Measurements from ENCODE around the gene RAF1. TPM values are rescaled to one million over a fixed set of nuclear protein-coding genes. Genes with fewer than 3 reads are reported as not detected.

The RAF1 gene
- total RNA-seq, 1 experiment from 2014 or later, result 130 TPM

DNA sequence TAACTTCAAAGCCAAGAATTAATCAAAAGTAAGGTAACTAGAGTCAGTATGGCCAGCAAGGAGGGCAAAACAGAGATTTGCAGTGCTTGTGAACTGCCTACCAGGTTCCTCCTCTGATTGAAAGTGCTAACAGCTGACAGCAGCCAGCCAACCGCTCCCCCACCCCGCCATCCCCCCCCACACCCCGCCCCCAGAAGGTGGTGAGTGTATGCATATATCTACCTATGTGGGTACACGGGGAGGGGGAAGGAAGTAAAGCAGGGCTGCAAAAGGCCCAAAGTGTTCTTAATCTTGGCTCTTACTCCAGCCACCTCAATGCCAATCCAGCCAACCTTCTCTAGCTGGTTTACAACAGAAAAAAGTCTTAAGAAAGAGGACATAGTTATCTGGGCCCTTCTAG is 50.7 kb downstream of the RAF1 start:
- Histone ChIP-seq H3K27ac (ENCODE audit: low read depth, low read length, poor library complexity, severe bottlenecking) (no peak overlapping the region), H3K36me3 (ENCODE audit: insufficient read depth, low read length, poor library complexity, severe bottlenecking) (peaks cover 52% of the 10 kb centered on the region), H3K27me3 (replicated peaks; ENCODE audit: insufficient read depth, low read depth, low read length, poor library complexity) (no peaks in the 10 kb centered on the region), H3K4me1 (ENCODE audit: insufficient read depth, low read length, poor library complexity, severe bottlenecking) (no peaks in the 10 kb centered on the region), H3K4me3 (ENCODE audit: low read depth, low read length, poor library complexity, severe bottlenecking) (no peak overlapping the region), H3K9me3 (ENCODE audit: low read depth, low read length, poor library complexity, severe bottlenecking) (no peaks in the 10 kb centered on the region)
- intact Hi-C loops (cut with micrococcal nuclease; ENCODE audit: unreplicated experiment), result no loop called here
- DNase-seq (ENCODE audit: low spot score), result no peak
- ChIA-PET POLR2A (ENCODE audit: low non-redundant PET) (no interaction called here), CTCF (no interaction called here)
- BruUV-seq (replicated peaks), result no TSS peak
- TF ChIP-seq EZH2 (IDR thresholded peaks at IDR 0.05; ENCODE audit: borderline replicate concordance, low read depth, low read length, poor library complexity, severe bottlenecking), result no peak
- TF ChIP-seq, protein P1, sequence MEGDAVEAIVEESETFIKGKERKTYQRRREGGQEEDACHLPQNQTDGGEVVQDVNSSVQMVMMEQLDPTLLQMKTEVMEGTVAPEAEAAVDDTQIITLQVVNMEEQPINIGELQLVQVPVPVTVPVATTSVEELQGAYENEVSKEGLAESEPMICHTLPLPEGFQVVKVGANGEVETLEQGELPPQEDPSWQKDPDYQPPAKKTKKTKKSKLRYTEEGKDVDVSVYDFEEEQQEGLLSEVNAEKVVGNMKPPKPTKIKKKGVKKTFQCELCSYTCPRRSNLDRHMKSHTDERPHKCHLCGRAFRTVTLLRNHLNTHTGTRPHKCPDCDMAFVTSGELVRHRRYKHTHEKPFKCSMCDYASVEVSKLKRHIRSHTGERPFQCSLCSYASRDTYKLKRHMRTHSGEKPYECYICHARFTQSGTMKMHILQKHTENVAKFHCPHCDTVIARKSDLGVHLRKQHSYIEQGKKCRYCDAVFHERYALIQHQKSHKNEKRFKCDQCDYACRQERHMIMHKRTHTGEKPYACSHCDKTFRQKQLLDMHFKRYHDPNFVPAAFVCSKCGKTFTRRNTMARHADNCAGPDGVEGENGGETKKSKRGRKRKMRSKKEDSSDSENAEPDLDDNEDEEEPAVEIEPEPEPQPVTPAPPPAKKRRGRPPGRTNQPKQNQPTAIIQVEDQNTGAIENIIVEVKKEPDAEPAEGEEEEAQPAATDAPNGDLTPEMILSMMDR (conservative IDR thresholded peaks at IDR 0.05; ENCODE audit: low read depth, low read length), result no peak

- TF ChIP-seq, protein P1 (conservative IDR thresholded peaks at IDR 0.05; ENCODE audit: low read depth, low read length), result no peak
- TF ChIP-seq EZH2 (IDR thresholded peaks at IDR 0.05; ENCODE audit: borderline replicate concordance, low read depth, low read length, poor library complexity, severe bottlenecking), result no peak
- BruUV-seq (replicated peaks), result no TSS peak
Measured at GRCh38 chr3:12612514-12613226, 51.2 kb downstream of the RAF1 start.

DNA sequence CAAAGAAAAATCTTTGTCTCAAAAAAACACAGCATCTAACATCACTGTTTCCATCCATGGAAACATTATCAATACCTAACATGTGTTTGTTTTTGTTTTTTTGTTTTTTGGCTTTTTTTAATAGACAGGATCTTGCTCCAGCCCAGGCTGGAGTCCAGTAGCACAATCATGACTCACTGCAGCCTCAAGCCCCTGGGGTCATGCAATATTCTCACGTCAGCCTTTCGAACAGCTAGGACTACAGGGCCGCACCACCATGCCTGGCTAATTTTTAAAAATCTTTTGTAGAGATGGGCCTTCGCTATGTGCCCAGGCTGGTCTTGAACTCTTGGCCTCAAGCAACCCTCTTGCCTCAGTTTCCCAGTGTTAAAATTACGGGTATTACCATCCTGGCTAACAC is 52.8 kb downstream of the RAF1 start:
- BruUV-seq (replicated peaks), result no TSS peak
- no peak overlapping the region for H3K4me3 ChIP-seq (ENCODE audit: low read depth, low read length, poor library complexity, severe bottlenecking)
- DNase-seq (ENCODE audit: low spot score), result no peak
- ChIA-PET POLR2A (ENCODE audit: low non-redundant PET) (no interaction called here), CTCF (no interaction called here)
- no peaks in the 10 kb centered on the region for H3K27me3 ChIP-seq (replicated peaks; ENCODE audit: insufficient read depth, low read depth, low read length, poor library complexity)
- no peaks in the 10 kb centered on the region for H3K4me1 ChIP-seq (ENCODE audit: insufficient read depth, low read length, poor library complexity, severe bottlenecking)
- H3K27ac ChIP-seq (ENCODE audit: low read depth, low read length, poor library complexity, severe bottlenecking), result no peak overlapping the region
- intact Hi-C loops (cut with micrococcal nuclease; ENCODE audit: unreplicated experiment), result no loop called here
- no peaks in the 10 kb centered on the region for H3K9me3 ChIP-seq (ENCODE audit: low read depth, low read length, poor library complexity, severe bottlenecking)
- no peak for TF ChIP-seq EZH2 (IDR thresholded peaks at IDR 0.05; ENCODE audit: borderline replicate concordance, low read depth, low read length, poor library complexity, severe bottlenecking)
- TF ChIP-seq, protein P1 (conservative IDR thresholded peaks at IDR 0.05; ENCODE audit: low read depth, low read length), result no peak
- peaks cover 50% of the 10 kb centered on the region for H3K36me3 ChIP-seq (ENCODE audit: insufficient read depth, low read length, poor library complexity, severe bottlenecking)

More at GRCh38 chr3:12612514-12613226, 51.2 kb downstream of the RAF1 start:
- intact Hi-C loops (cut with micrococcal nuclease; ENCODE audit: unreplicated experiment), result no loop called here
- Histone ChIP-seq H3K36me3 (ENCODE audit: insufficient read depth, low read length, poor library complexity, severe bottlenecking) (peaks cover 52% of the 10 kb centered on the region), H3K27me3 (replicated peaks; ENCODE audit: insufficient read depth, low read depth, low read length, poor library complexity) (no peaks in the 10 kb centered on the region), H3K9me3 (ENCODE audit: low read depth, low read length, poor library complexity, severe bottlenecking) (no peaks in the 10 kb centered on the region), H3K4me1 (ENCODE audit: insufficient read depth, low read length, poor library complexity, severe bottlenecking) (no peaks in the 10 kb centered on the region), H3K27ac (ENCODE audit: low read depth, low read length, poor library complexity, severe bottlenecking) (no peak overlapping the region), H3K4me3 (ENCODE audit: low read depth, low read length, poor library complexity, severe bottlenecking) (no peak overlapping the region)
- ChIA-PET POLR2A (ENCODE audit: low non-redundant PET) (no interaction called here), CTCF (no interaction called here)
- no peak for DNase-seq (ENCODE audit: low spot score)

All from A673 (cell line).